HS-5 (cell line): ENCODE measurements around the gene BRF1.

Experiments
- DNase-seq: peaks from one replicate; pipeline ENCODE4 v3.0.0-alpha.2; 2012; ENCODE audit warnings: low read depth

The BRF1 gene

DNA sequence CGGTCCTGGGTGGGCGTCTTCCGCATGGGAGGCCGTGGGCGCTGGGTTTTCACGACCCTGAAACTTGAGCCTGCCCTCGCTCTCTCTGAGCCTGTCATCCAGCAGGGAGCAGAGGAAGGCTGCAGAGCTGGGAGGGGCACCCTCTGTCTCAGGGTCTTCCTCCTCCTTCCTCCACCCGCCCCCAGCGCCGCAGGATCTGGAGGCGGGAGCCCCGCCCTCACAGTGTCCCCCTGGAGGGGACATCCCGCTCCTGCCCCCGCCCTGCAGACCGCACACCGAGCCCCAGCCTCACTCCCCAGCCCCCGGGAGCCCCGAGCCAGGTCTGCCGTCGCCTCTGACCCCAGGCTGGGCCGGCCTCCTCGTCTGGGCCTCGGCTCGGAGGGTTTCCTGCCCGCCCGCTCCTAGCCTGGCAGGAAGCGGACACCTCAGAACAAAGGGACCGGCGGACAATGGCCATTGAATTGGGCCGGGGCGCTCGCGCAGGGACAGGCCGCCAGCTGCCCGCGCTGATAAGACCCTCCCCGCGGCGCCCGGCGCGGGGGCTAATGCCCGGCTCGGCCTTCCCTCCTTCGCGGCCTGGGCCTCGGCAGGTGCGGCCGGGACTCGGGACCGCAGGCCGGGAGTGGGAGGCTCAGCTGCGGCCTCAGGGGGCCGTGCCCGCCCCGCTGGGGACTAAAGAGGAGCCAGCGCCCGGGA, 104.4 kb downstream of the BRF1 start:
- DNase-seq, result no peak

DNA sequence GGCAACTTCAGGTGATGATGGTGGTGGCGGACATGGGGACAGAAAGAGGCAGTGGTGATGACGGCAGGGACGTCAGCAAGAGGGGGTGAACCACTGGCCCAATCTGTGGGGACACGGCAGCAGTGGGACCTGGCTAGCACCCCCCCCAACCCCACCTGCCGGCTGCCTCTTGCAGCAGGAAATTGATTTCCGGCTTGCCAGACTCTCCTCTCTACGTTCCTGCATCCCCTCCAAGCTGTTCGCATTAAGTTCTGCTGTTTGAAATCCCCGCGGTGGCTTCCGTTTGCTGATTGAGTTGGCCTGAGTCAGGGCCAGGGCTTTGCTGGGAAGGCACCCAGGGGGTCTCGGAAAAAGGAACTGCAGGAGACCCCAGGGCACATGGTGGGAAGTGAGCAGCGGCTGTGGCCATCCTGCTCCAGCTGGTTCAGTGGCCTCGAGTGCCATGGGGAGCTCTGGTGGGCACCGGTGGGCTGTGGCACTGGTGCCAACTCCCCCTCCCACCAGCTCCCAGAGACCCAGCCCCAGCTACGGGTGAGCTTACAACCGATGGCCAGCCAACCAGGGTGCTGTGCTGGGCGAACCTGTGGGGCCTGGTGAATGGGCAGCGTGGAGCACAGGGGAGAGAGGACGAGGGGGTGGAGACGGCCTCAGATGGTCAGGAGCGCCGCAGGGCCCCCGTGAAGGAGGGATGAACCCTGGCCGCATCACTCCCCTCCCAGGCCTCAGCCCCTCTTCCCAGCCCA, 105.1 kb downstream of the BRF1 start:
- DNase-seq, result no peak

DNA sequence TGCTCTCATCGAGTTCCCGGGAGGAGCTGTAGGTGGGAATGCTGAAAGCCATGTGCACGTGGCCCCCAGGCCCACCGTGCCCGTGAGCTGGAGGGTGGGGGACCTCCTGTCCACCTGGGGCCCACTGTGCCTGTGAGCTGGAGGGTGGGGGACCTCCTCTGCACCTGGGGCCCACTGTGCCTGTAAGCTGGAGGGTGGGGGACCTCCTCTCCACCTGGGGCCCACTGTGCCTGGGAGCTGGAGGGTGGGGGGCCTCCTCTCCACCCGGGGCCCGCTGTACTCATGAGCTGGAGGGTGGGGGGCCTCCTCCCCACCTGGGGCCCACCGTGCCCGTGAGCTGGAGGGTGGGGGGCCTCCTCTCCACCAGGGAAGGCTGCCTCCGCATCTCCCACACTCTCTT, 105.8 kb downstream of the BRF1 start:
- DNase-seq, result no peak

DNA sequence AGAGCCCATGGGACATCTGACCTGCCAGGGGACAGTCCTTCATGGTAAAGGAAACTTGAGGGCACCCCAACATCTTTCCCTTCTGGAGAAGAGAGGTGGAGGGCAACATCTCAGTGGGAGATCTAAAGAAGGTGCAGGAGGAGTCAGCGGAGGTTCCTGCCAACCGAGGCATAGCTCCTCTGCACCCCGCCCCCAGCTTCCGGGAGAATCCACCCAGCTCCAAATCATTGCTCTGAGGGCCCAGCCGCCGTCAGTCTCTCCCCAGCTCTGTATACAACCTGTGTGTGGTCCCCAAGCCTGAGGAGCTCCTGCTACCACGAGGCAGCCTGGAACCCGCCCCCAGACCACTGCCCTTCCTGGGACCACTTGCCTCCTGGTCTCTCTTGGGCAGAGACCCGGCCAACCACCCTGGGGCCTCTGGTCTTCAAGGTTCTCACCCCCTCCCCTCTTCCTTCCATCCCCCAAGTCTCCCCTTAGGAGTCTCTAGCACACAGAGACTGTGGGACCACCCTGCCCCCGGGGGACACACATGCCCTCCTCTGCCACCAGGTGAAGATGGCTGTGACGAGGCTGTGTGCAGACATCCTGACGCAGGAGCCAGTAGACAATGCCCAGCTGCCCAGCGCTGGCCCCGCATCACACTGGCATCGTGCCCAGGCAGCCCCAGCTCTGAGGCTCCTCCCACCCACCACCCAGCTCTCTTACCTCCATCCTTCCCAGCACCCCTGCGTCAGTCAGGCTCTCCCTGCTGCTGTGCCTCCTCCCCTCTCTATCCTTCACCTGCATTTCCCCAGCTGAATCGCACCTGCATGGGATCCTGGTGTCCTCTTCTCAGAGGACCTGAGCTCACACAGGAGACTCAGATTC, 106.7 kb downstream of the BRF1 start:
- DNase-seq, result no peak

DNA sequence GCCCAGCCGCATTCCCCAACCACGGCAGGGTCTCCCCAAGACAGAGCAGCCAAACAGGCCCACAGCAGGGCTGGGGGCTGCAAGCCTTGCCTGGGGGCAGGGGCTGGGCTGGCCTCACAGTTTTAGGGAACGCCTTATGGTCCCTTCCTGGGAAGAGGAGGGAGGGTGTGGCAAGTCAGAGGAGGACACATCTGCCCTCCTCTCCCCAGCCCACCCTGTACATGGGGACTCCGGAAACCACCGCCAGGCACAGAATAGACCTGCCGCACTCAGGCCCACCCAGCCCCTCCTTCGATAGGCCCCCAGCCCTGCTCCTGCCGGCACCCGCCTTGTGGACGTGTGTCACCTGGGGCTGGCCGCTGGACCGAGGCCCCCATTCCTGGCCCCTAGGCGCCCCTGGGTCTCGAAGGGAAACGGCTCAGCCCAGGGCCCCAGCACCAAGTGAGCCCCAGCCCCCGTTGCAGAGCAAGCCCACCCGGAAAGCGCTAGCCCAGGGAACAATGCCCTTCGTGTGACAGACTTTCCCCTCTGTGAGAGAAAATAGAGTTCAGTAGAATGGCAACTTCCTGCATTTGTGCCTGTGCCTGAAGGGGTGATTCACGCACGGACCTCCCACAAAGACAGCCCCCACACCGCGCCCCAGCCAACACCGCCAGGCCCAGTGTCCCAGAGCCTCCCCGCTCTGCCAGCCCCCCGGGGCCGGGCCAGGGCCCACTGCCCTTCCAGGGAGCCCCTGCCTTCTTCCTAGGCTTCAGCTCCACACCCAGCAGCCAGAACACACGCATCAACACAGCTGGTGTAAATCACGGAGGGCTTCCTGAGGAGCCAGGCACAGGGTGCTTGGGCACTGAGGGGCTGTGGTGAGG, 107.7 kb downstream of the BRF1 start:
- no peak for DNase-seq

DNA sequence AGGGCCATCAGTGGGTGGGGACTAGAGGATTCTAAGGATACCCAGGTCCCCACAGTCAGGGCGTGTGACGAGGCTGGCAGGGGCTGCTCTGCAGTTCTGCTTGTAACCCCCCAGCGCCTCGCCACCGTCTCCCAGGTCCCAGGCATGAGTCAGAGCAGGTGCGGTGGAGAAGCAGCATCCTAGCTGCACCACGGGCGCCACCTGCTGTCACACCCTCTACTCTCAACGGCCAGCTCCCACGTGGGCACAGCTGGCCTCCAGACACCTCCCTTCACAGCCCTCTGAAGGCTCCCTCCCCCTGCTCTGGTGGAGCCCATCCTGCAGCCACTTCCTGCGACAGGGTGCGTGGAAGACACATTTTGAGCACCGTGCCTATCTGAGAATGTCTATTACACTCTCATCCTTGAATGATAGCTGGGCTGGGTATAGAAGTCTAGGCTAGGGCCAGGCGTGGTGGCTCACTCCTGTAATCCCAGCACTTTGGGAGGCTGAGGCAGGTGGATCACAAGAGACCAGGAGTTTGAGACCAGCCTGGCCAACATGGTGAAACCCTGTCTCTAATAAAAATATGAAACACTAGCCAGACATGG, 112.8 kb downstream of the BRF1 start:
- no peak for DNase-seq

DNA sequence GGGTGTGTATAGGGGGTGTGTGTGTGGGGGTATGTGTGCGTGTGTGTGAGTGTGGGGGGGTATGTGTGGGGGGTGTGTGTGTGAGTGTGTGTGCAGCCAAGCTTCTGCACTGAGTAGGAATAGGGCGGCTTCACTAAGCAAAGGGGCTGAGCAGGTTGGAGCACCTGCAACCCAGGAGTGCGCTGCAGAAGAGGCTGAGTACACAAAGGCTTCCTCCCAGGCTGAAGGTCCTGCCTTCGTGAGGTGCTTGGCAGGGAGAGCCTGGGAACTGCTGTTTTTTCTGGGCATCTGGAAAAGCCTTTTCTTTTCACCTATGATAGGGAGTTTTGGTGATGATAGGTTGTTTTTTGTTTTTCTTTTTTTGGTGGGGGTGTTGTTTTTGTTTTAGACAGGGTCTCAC, 113.7 kb downstream of the BRF1 start:
- DNase-seq, result no peak

DNA sequence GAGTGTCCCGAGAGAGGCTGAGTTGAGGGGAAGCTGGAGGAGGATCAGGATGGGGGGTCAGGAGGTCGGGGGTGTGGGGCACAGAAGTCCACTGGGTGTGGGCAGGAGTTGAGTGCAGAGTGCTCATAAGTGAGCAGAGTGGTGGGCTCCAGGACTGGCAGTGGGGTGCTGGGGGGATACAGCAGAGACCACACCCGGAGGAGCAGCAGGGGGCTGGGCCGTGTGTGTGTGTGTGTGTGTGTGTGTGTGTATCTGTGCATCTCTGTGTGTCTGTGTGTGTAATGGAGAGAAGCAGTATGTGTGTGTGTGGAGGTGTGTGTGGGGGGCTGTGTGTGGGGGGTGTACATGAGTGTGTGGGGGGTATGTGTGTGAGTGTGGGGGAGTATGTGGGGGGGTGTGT, 114.8 kb downstream of the BRF1 start:
- no peak for DNase-seq

DNA sequence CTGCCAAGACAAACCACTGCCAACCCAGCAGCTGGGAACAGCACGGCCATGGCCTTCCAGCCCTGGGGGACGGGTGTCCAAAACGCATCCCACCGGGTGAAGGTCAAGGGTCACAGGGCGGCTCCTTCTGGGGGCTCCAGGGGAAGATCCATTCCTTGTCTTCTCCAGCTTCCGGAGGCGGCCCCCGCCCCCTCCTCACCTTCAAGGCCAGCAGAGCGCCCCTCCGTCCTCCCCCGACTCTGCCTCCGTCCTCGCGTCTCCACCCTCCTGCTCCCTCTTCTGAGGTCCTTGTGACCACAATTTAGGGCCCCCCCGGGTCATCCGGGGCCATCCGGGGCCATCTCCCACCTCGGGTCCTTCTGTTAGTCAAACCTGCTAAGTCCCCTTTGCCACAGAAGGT, 115.8 kb downstream of the BRF1 start:
- no peak for DNase-seq

DNA sequence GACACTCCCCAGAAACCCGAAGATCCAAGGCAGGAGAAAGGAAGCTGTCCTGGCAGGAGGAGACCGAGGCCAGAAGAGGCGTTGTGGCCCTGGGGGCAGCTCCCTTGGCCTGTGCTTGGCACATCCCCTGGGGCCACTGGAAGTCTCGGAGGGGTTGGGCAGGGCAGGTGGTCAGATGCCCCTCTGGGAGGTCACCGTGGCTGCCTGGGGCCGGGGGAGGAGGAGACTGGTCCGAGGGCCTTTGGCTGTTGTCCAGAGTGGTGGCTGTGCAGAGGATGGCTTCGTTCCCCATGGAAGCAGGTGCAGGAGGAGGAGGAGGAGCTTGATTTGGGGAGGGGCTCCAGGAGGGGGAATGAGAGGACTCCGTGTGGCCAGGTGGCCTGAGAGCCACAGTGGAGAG, 116.3 kb downstream of the BRF1 start:
- no peak for DNase-seq

DNA sequence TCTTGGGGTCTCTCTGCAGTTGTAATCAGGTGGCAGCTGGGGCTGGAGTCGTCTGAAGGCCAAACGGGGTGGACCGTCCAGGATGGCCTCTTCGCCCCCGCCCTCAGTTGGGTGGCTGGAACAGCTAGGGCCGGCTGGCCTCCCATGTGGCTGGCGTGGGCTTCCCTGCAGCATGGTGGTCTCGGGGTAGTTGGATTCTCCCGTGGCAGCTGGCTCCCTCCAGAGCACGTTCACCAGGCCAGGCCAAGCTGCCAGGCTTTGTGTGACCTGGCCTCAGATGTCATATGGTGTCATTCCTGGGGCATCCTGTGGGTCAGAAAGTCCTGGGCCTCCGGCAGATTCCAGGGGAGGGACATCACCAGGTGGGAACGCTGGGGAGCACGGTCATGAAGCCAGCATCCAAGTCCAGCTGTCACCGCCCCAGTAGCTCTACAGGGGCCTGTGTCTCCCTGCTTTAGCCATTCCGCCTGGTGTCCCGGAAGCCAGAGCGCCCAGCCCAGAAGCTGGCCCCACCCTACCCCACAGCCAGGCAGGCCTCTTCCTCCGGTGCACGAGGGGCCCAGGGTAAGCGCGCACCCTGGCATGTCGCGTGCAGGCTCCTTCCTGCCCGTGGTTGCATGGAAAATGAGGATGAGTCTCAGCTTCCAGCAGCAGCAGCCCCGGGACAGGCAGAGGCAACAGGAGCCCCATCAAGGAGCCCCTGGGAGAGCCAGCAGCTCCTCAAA, 118.3 kb downstream of the BRF1 start:
- DNase-seq, result no peak

DNA sequence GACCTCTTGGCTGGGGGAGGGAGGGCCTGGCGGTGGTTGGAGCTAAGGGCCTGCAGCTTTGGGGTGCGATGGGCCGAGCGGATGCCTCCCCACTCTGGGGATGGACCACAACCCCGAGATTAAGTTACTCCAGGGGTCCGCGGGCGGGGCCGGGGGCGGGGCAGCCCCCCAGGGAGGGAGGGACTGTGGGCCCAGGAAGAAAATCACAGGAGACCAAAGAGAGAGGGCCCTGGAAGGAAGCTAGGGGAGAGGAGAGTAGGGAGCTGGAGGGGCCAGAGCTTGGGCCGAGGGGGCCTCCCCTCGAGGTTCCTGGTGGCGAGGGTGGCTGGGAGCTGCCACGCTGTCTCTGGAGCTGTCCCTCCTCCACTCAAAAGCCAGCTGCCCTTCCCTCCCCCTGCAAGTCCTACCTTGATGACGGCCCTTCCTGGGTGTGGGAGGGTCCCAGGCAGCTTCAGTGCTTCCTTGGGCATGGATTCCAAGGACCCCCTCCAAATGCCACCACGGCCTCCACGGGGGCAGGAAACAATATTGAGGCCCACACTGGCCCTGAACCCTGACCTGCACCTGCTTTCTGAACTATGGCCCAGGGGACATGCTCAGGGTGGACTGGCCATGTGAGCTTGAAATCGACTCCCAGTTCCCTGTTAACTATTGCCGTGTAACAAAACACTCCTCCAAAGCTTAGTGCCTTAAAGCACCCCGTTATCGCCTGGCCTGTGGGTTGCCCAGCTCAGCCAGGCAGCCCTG, 119.1 kb downstream of the BRF1 start:
- no peak for DNase-seq

DNA sequence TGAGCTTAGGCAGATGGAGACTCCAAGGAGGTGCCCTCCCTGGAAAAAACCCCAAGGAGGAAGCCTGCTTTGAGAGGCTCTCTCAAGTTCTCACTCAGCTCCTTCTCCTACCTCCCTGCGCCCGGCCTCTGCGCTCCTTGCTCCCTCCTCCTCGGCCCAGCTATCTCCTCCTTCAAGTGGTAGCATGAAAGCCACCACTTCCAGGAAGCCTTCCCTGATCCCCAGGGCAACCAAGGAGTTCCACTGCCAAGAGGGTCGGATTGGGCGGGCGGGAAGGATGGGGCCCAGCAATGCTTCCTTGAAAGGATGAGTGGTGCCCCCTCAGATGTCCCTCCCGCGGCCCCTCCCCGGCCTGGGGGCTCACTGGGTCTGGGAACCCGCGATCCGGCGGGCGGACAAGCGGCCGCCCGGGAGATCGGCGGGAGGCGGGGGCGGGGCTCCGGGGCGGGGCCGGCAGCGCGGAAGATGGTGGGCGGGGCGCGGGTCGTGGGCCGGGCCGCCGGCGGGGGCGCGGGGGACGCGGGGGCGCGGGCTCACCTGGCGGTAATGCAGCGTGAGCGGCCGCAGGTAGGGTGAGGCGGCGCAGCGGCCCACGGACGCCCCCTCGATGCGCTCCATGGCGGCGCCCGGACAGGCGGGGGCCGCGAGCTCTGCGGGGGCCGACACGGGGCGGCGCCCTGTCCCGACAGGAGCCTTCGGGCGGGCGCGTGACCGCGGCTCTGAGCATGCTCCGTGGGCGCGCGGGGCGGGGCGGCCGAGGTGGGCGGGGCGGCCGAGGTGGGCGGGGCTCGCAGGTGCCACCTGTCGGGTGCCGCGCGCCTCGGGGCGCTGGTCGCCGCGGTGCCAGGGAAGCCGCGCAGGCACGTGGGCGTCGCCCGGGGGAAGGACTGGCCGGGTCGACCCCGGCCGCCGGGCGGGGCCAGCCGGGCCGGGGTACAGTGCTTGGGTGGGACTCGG, 119.9 kb downstream of the BRF1 start, which contains the start of gene NUDT14:
Gene NUDT14 (minus strand): TSS at position 721 of the 957 bp plus-strand sequence. CDS start 103 bp downstream, at position 618.
- DNase-seq, result no peak

DNA sequence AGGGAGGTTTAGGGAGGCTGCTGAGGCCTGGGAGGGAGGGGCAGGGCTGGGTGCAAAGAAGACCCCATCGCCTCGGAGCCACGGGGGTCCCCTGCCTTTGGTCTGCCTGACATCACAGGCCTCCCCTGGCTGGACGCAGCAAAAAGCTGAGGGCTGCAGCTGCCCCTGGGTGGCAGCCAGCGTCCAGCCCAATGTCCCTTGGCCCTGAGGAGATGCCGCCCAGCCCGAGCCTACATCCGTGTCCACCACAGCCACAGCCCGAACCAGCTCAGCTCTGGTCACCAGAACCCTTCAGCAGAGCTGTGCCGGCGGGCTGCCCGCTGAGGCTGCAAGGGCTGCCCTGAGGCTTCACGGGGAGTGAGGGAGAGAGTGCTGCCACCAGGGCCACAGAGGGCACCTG, 121.6 kb downstream of the BRF1 start:
- DNase-seq, result no peak

DNA sequence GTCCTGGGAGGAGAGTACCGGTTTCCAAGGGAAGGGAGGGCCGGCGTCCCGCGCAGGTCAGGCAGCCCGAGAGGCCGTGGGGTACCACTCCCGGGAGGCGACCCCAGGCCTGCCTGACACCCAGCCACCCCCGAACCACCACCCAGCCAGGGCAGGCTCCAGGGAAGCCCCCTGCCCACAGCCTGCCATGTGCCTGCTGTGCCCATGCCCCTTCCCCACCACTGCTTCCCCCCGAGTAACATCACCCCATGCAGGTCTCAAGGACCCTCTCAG, 122.0 kb downstream of the BRF1 start:
- DNase-seq, result no peak

DNA sequence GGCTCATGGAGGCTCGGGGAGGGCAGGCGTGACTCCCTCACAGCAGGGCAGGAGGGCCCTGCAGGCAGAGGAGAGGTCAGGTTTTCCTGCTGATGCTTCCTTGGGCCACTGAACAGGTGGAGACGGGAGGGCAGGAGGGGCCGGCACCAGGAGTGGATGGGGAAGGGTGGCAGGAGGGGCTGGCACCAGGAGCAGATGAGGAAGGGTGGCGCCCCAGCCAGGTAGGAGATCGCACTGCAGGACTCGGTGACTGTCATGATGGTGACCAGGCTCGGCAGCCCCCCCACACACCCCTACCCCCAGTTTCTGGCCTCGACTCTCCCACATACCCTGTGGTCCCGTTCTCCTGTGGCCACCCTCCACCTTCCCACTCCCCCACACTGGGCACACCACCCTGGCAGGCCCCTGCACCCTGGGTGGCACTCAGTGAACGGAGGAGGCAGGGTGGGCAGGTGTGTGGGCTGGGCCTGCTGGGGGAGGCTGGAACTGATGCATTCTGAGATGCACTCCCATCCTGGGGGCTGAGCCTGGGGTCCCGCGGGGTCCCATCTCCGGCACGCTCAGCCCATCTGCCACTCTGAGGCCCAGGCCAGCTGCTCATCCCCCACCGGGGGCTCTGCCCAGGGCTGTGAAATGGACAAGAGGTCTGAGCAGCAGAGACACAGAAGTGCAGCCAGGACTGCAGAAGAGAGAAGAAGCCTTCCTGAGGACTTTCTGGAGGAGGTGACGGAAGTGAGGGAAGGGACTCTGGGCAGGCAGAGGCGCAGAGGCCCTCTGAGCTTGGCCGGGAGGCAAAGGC, 122.5 kb downstream of the BRF1 start:
- no peak for DNase-seq

DNA sequence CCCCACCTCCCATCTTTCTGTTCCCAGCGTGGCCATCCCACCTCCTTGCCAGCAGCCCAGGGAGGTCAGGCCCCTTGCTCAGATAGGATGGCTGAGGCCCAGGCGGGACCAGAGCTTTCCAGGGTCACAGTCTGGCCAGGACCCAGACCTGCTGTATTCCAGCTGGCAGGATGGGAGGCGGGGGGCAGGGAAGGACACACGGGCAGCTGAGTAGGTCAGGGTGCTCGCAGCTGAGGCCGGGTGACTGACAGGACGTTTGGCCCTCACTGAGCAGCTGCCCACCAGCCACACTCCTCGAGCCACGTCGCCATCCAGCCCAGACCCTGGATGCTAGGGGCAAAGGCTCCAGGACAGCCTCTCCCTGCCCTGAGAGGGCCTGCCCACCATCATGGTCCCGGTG, 123.7 kb downstream of the BRF1 start:
- no peak for DNase-seq

DNA sequence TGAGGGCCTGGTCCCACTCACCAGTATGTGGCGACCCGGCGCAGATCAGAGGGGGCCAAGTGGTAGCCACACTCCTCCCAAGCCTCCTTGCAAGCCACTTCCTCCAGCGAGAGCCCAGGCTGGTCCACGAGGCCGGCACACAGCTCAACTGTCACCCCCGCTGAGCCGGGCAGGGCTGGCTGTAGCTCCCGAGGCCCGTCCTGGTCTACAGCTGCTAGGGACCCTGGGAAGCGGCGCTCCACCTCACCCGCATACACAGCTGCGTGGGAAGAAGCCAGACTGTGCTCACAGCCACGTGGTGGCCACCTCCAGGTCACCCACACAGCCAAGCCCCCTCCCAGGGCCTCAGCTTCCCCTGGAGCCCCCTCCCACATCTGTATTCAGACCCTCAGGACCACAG, 124.3 kb downstream of the BRF1 start:
- DNase-seq, result no peak
